A673 (cell line): Measurements from ENCODE around the gene ACTL7B.

ENCODE experiments used
- CTCF ChIP-seq: fragments of 300-800, 200-600 bp; sonication (generic); conservative IDR thresholded peaks from 2 replicates; pipeline ENCODE4 v1.5.1; 2017; ENCODE audit warnings: low read depth, mild to moderate bottlenecking, antibody characterized with exemption, low read length, moderate library complexity, mixed read lengths
- EZH2 ChIP-seq: fragments of 200-600 bp; sonication (generic); IDR thresholded peaks from 2 replicates; pipeline ENCODE4 v1.6.1; 2017; ENCODE audit warnings: borderline replicate concordance, low read depth, mild to moderate bottlenecking, mixed read lengths, antibody characterized with exemption, low read length; ENCODE audit not compliant: poor library complexity, severe bottlenecking

DNA sequence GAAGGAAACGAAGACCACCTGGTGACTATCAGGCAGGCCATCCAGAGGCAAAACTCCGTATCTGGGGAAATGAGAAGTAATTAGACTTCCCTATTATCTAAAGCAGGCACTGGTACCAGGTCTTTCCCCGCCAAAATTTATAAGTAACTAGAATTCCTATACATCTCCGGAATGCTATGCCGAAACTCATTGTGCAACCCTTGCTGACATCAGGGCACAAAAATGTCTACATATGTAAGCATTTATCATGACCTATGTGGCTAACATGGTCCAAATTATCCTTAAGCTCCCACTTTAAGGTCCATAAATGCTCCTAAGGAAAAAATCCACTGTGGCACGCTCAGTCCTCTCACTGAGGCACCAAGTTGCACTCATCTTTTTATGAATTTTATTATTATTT is 17.8 kb downstream of the ACTL7B start:
- TF ChIP-seq CTCF = no peak
- TF ChIP-seq EZH2 = no peak
